ENCODE data around the gene FOXJ1.

The FOXJ1 gene

DNA sequence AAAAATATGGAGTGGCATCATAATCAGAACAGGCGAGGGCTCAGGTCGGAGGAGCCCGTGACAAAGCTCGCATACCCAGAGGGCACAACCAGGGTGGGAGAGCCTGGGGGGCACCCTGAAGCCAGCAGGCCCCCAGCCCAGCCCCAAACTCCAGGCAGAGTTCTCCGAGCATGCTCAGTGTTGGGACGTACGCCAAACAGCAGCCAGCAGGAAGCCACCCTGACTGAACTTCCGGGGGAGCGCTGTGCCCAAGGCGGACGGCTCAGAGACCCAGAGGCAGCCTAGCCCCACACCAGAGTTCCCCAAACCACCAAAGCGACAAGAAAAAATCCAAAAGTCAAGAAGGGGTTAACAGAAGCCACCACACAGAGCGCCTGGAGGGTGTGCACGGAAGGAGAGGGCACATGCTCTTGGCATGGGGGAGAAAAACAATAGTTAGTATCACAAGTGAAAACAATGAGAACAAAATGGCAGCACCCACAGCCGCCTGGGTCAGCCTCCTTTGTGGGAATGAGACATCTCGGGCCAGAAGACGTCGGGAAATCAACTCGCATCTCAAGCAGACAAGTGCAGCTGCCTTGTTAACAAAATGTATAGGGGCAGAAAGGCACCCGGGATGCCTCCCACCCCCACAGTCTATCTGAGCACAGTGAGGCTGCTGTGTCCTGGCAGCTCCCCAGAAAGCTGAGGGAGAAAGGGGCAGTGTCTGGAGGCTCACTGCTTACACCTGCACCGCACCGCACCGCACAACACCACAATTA is 49.3 kb downstream of the FOXJ1 start:
- H3K4me1 ChIP-seq (ENCODE audit: control insufficient read depth in 1 of 2, insufficient read depth in 2 of 2, low read length in 2 of 2): no peaks in the 10 kb centered on the region
- no peak overlapping the region for H3K4me3 ChIP-seq (ENCODE audit: low read depth in 1 of 2, low read length in 2 of 2)
- peaks cover 52 to 82% of the 10 kb centered on the region in 2 donors for H3K36me3 ChIP-seq (ENCODE audit: control insufficient read depth in 1 of 2, insufficient read depth in 2 of 2, low read length in 2 of 2)
- no peak overlapping the region for H3K27ac ChIP-seq (ENCODE audit: low read depth, low read length)
- no peak overlapping the region for H3K9ac ChIP-seq (ENCODE audit: low read depth in 1 of 2, low read length in 2 of 2)
- no peaks in the 10 kb centered on the region for H3K27me3 ChIP-seq (ENCODE audit: control insufficient read depth in 1 of 2, insufficient read depth in 2 of 2, low read length in 2 of 2)
- no peaks in the 10 kb centered on the region for H3K9me3 ChIP-seq (ENCODE audit: control insufficient read depth in 1 of 2, low read length in 2 of 2)

DNA sequence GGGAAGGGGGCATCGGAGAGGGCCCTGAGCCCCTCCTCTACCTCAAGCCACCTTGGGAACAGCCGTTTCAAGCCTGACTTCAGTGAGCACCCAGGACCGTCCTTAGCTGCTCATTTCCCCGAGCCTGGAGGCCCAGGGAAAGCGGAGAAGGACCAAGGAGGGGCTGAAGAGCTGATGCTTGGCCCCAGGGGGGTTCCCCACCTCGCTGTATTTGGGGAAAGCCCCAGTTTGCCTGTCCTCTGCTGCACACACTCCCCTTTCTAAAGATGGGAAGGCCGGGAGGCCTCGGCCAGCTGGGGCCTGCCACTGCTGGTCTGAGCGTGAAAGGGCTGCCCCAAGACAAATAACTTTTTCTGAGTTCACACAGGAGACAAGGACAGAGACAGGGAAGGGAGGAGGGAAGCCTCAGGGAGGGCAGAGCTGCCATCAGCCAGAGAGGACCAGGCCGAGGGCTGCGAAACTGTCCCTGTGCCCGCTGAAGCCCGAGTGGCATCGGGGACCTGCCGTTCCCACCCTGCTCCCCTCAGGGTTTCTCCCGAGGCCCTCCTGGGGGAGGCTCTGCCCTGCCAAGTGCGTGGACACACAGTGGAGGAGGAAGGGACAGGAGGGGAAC is 50.4 kb downstream of the FOXJ1 start:
- Histone ChIP-seq H3K9me3 (ENCODE audit: control insufficient read depth in 1 of 2, low read length in 2 of 2) (no peaks in the 10 kb centered on the region), H3K4me1 (ENCODE audit: control insufficient read depth in 1 of 2, insufficient read depth in 2 of 2, low read length in 2 of 2) (no peaks in the 10 kb centered on the region), H3K27me3 (ENCODE audit: control insufficient read depth in 1 of 2, insufficient read depth in 2 of 2, low read length in 2 of 2) (no peaks in the 10 kb centered on the region), H3K36me3 (ENCODE audit: control insufficient read depth in 1 of 2, insufficient read depth in 2 of 2, low read length in 2 of 2) (peaks cover 56 to 86% of the 10 kb centered on the region in 2 donors), H3K27ac (ENCODE audit: low read depth, low read length) (no peak overlapping the region), H3K4me3 (ENCODE audit: low read depth in 1 of 2, low read length in 2 of 2) (no peak overlapping the region), H3K9ac (ENCODE audit: low read depth in 1 of 2, low read length in 2 of 2) (no peak overlapping the region)

DNA sequence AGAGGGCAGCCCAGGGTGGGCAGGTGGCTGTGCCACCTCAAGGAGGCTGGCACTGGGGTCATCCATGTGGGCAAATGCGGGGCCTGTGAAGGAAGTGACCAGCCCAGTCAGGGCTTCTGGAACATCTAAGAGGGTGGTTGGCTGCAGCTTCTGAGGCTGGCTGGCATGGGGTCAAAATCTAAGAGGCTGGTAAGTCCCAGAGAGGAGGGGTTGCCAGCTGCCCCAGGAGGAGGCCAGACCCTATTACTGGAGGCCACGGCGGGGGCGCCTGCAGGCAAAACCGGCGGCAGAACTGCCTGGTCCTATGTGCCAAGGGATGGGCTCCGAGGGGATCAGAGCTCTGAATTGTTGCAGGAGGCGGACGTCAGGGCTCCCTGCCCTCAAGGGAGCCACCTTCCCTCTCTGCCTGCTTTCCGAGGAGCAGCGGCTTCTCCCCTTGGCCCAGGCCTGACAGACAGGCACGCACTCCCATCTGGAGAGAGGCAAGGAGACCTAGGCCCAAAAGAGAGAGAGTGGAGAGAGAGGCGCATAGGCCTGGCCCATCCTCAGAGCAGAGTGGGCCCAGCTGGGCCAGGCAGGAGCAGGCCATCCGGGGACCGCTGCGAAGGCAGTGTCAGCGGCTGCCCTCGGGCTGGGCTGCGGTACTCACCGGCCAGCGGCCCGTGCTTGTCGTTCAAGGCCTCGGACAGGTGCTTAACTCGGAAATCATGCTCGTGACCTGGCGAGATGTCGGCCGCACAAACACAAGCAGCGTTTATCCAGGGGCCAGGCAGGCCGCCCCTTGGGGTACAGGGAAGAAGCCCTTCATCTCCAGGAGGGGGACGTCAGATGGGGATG is 51.1 kb downstream of the FOXJ1 start:
- Histone ChIP-seq H3K36me3 (ENCODE audit: control insufficient read depth in 1 of 2, insufficient read depth in 2 of 2, low read length in 2 of 2) (peaks cover 59 to 93% of the 10 kb centered on the region in 2 donors), H3K4me1 (ENCODE audit: control insufficient read depth in 1 of 2, insufficient read depth in 2 of 2, low read length in 2 of 2) (no peaks in the 10 kb centered on the region), H3K9me3 (ENCODE audit: control insufficient read depth in 1 of 2, low read length in 2 of 2) (no peaks in the 10 kb centered on the region), H3K27ac (ENCODE audit: low read depth, low read length) (no peak overlapping the region), H3K9ac (ENCODE audit: low read depth in 1 of 2, low read length in 2 of 2) (no peak overlapping the region), H3K27me3 (ENCODE audit: control insufficient read depth in 1 of 2, insufficient read depth in 2 of 2, low read length in 2 of 2) (no peaks in the 10 kb centered on the region), H3K4me3 (ENCODE audit: low read depth in 1 of 2, low read length in 2 of 2) (no peak overlapping the region)

DNA sequence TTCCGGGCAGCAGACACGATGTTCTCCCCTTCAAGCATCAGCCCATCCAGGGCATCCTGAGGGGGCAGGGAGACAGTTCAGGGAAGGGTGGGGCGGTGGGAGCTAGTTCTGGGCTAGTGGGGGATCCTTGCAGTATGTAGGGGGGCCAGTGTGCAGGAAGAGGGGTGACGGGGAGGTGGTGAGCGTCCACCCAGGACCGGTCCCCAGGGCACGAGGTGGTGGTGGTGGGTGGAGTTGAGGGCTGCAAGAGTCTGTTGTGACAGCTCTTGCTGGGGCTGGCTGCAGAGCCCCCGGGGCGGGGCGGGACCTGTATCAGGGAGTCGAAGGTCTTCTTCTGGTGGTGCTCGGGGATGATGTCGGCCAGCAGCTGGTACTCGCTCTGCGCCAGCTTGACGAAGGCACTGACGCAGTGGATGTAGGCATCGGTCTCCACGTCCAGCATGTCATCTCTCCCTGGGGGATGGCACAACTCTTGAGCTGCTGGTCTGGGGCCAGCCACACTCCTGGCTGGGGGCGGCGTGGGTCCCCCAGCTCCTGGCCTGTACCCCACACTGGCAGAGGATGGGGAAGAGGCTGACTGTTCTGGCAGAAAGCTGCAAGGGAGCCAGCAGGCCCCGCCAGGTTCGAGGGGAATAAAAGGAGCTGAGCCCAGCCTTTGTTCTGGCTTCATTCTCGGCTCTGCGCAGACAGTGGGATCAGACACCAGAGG is 52.0 kb downstream of the FOXJ1 start:
- Histone ChIP-seq H3K4me1 (ENCODE audit: control insufficient read depth in 1 of 2, insufficient read depth in 2 of 2, low read length in 2 of 2) (no peaks in the 10 kb centered on the region), H3K36me3 (ENCODE audit: control insufficient read depth in 1 of 2, insufficient read depth in 2 of 2, low read length in 2 of 2) (peaks cover 59 to 94% of the 10 kb centered on the region in 2 donors), H3K9ac (ENCODE audit: low read depth in 1 of 2, low read length in 2 of 2) (no peak overlapping the region)

DNA sequence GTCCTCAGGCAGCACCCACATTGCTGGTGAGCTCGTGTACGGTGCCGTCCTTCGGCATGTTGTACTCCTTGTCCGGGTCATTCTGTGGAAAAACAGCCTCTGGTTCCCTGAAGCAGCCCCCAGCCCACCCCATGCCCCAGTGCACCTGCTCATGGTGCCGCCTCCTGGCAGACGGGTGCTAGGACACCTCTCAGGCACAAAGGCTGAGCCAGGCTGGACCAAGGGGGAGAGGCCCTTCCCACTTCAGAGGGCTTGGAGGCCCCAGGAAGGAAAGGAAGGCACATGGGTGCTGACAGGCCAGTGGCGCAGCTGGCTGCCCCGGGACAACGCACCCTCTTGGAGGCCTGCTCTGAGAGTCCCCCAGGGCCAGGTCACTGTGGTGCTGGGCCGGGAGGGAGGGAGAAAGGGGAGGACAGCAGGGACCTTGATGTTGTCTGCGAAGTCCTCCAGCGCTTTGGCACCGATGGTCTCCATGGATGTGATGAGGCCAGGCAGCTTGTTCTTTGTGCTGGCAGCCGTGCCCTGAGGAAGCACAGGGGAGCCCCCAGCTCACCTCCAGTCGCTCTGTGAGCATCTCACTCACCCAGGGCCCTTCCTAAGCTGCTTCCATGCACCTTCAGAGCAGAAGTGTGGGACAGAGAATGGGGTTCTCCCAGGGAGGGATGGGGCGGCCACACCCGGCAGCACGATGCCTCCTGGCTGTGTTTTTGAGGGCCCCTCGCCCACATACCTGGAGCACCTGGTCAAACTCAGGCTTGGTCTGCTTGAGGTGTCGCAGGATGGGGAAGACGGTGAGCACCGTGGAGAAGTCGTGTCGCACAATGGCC is 52.8 kb downstream of the FOXJ1 start:
- Histone ChIP-seq H3K27me3 (ENCODE audit: control insufficient read depth in 1 of 2, insufficient read depth in 2 of 2, low read length in 2 of 2) (no peaks in the 10 kb centered on the region), H3K36me3 (ENCODE audit: control insufficient read depth in 1 of 2, insufficient read depth in 2 of 2, low read length in 2 of 2) (peaks cover 61 to 94% of the 10 kb centered on the region in 2 donors)

More for the DNA sequence above, 52.0 kb downstream of the FOXJ1 start:
- Histone ChIP-seq H3K9me3 (ENCODE audit: control insufficient read depth in 1 of 2, low read length in 2 of 2) (no peaks in the 10 kb centered on the region), H3K4me3 (ENCODE audit: low read depth in 1 of 2, low read length in 2 of 2) (no peak overlapping the region), H3K27me3 (ENCODE audit: control insufficient read depth in 1 of 2, insufficient read depth in 2 of 2, low read length in 2 of 2) (no peaks in the 10 kb centered on the region), H3K27ac (ENCODE audit: low read depth, low read length) (no peak overlapping the region)

DNA sequence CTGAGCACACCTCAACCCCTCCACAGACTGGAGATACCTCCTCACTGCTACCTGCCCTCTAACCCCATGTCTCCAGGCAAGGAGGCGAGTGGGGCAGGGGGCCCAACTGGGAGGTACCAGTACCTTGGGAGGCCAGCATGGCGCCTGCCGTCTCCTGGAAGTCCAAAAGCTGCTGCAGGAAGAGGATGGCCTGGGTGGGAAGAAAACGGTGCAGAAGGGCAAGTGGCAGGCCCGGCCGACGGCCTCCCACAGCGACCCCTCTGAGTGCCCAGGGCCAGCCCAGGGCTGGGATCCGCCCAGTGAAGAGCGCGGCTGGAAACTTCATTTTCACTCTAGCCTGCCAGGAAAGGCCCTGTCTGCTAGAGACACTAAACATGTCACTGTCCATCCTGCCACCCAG is 53.5 kb downstream of the FOXJ1 start:
- no peak overlapping the region for H3K4me3 ChIP-seq (ENCODE audit: low read depth in 1 of 2, low read length in 2 of 2)

More for the DNA sequence above, 52.8 kb downstream of the FOXJ1 start:
- Histone ChIP-seq H3K9ac (ENCODE audit: low read depth in 1 of 2, low read length in 2 of 2) (no peak overlapping the region), H3K4me3 (ENCODE audit: low read depth in 1 of 2, low read length in 2 of 2) (no peak overlapping the region), H3K9me3 (ENCODE audit: control insufficient read depth in 1 of 2, low read length in 2 of 2) (no peaks in the 10 kb centered on the region), H3K27ac (ENCODE audit: low read depth, low read length) (no peak overlapping the region), H3K4me1 (ENCODE audit: control insufficient read depth in 1 of 2, insufficient read depth in 2 of 2, low read length in 2 of 2) (no peaks in the 10 kb centered on the region)

DNA sequence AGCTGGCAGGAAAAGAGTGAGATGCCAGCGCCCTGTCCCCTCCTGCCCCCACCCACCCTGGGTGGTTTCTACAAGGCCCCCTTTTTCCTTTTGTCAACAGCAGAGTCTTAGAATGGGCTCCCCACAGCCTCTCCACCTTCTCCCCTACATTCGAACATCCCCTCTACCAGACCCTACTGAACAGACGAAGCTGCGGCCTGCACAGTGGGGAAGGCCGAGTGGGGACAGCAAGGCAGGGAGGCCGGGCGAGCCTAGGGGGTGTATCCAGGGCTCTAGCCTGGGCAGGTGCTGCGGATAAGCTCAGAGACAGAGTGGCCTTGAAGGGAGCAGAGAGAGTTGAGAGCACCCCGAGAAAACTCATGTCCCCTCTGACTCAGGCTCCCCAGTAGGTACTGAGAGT is 54.7 kb downstream of the FOXJ1 start:
- Histone ChIP-seq H3K27me3 (ENCODE audit: control insufficient read depth in 1 of 2, insufficient read depth in 2 of 2, low read length in 2 of 2) (no peaks in the 10 kb centered on the region), H3K36me3 (ENCODE audit: control insufficient read depth in 1 of 2, insufficient read depth in 2 of 2, low read length in 2 of 2) (peaks cover 56 to 87% of the 10 kb centered on the region in 2 donors), H3K4me3 (ENCODE audit: low read depth in 1 of 2, low read length in 2 of 2) (no peak overlapping the region)

More for the DNA sequence above, 53.5 kb downstream of the FOXJ1 start:
- H3K9ac ChIP-seq (ENCODE audit: low read depth in 1 of 2, low read length in 2 of 2): no peak overlapping the region
- H3K27me3 ChIP-seq (ENCODE audit: control insufficient read depth in 1 of 2, insufficient read depth in 2 of 2, low read length in 2 of 2): no peaks in the 10 kb centered on the region
- no peak overlapping the region for H3K27ac ChIP-seq (ENCODE audit: low read depth, low read length)
- peaks cover 58 to 94% of the 10 kb centered on the region in 2 donors for H3K36me3 ChIP-seq (ENCODE audit: control insufficient read depth in 1 of 2, insufficient read depth in 2 of 2, low read length in 2 of 2)
- no peaks in the 10 kb centered on the region for H3K9me3 ChIP-seq (ENCODE audit: control insufficient read depth in 1 of 2, low read length in 2 of 2)
- H3K4me1 ChIP-seq (ENCODE audit: control insufficient read depth in 1 of 2, insufficient read depth in 2 of 2, low read length in 2 of 2): no peaks in the 10 kb centered on the region

More for the DNA sequence above, 54.7 kb downstream of the FOXJ1 start:
- H3K4me1 ChIP-seq (ENCODE audit: control insufficient read depth in 1 of 2, insufficient read depth in 2 of 2, low read length in 2 of 2): no peaks in the 10 kb centered on the region
- H3K9me3 ChIP-seq (ENCODE audit: control insufficient read depth in 1 of 2, low read length in 2 of 2): no peaks in the 10 kb centered on the region
- H3K27ac ChIP-seq (ENCODE audit: low read depth, low read length): no peak overlapping the region
- no peak overlapping the region for H3K9ac ChIP-seq (ENCODE audit: low read depth in 1 of 2, low read length in 2 of 2)

All from duodenal mucosa (tissue), 2 donors.